ENCODE results near the gene S100A2.

S100A2 gene

GRCh38 chr1:153550398-153550758 is 15.3 kb downstream of the S100A2 start:
- Histone ChIP-seq H3K4me3 (ENCODE audit: insufficient read depth, low read length, poor library complexity, severe bottlenecking) (no peak overlapping the region), H3K36me3 (ENCODE audit: low read length) (no peaks in the 10 kb centered on the region), H3K79me2 (ENCODE audit: insufficient read depth, low read length) (no peaks in the 10 kb centered on the region), H4K20me1 (ENCODE audit: low read depth, low read length) (no peaks in the 10 kb centered on the region), H3K4me2 (ENCODE audit: low read depth, low read length, poor library complexity, severe bottlenecking) (no peak overlapping the region), H3K9me3 (ENCODE audit: insufficient read depth, low read length) (no peaks in the 10 kb centered on the region), H3K9ac (ENCODE audit: low read length) (no peak overlapping the region), H3K27me3 (ENCODE audit: low read length) (no peaks in the 10 kb centered on the region), H3F3A (ENCODE audit: insufficient read depth) (no peaks in the 10 kb centered on the region), H2AFZ (ENCODE audit: low read depth, low read length, severe bottlenecking) (no peak overlapping the region), H3K27ac (ENCODE audit: low read depth, low read length) (no peak overlapping the region), H3K9me2 (replicated peaks; ENCODE audit: insufficient read depth, low read length) (no peaks in the 10 kb centered on the region)
- no peak for TF ChIP-seq EZH2phosphoT487 (conservative IDR thresholded peaks at IDR 0.05; ENCODE audit: low read length)
- TF ChIP-seq CTCF (IDR thresholded peaks at IDR 0.05; ENCODE audit: insufficient read depth, low read length, poor library complexity, severe bottlenecking): no peak

- H3K27me3 ChIP-seq (ENCODE audit: low read length): no peaks in the 10 kb centered on the region
- no peak overlapping the region for H3K27ac ChIP-seq (ENCODE audit: low read depth, low read length)
- no peaks in the 10 kb centered on the region for H3K9me2 ChIP-seq (replicated peaks; ENCODE audit: insufficient read depth, low read length)
- no peak overlapping the region for H3K4me2 ChIP-seq (ENCODE audit: low read depth, low read length, poor library complexity, severe bottlenecking)
- no peak overlapping the region for H3K9ac ChIP-seq (ENCODE audit: low read length)
- no peaks in the 10 kb centered on the region for H3K36me3 ChIP-seq (ENCODE audit: low read length)
- H3K4me3 ChIP-seq (ENCODE audit: insufficient read depth, low read length, poor library complexity, severe bottlenecking): no peak overlapping the region
- no peaks in the 10 kb centered on the region for H3K79me2 ChIP-seq (ENCODE audit: insufficient read depth, low read length)
- TF ChIP-seq CTCF (IDR thresholded peaks at IDR 0.05; ENCODE audit: insufficient read depth, low read length, poor library complexity, severe bottlenecking): no peak
- TF ChIP-seq EZH2phosphoT487 (conservative IDR thresholded peaks at IDR 0.05; ENCODE audit: low read length): no peak
- H3K9me3 ChIP-seq (ENCODE audit: insufficient read depth, low read length): no peaks in the 10 kb centered on the region
- H4K20me1 ChIP-seq (ENCODE audit: low read depth, low read length): no peaks in the 10 kb centered on the region
- no peaks in the 10 kb centered on the region for H3F3A ChIP-seq (ENCODE audit: insufficient read depth)
- no peak overlapping the region for H2AFZ ChIP-seq (ENCODE audit: low read depth, low read length, severe bottlenecking)
These were observed 15.8 kb downstream of the S100A2 start for GRCh38 chr1:153549741-153550397.

GRCh38 chr1:153548722-153549688 is 16.6 kb downstream of the S100A2 start, which contains the start of gene S100A3:
S100A3 (minus strand) TSS chr1:153549258; CDS start chr1:153548485, 773 bp downstream.
- H3K4me3 ChIP-seq (ENCODE audit: insufficient read depth, low read length, poor library complexity, severe bottlenecking): no peak within 1 kb of the TSS
- H3K9ac ChIP-seq (ENCODE audit: low read length): no peak within 1 kb of the TSS

More at GRCh38 chr1:153548722-153549688, 16.6 kb downstream of the S100A2 start, which contains the start of gene S100A3:
- Histone ChIP-seq H3K36me3 (ENCODE audit: low read length) (no peaks in the 10 kb centered on the region), H3K4me2 (ENCODE audit: low read depth, low read length, poor library complexity, severe bottlenecking) (no peak within 1 kb of the TSS), H2AFZ (ENCODE audit: low read depth, low read length, severe bottlenecking) (no peak within 1 kb of the TSS), H3K9me3 (ENCODE audit: insufficient read depth, low read length) (no peaks in the 10 kb centered on the region), H3K27ac (ENCODE audit: low read depth, low read length) (no peak within 1 kb of the TSS), H3K79me2 (ENCODE audit: insufficient read depth, low read length) (no peaks in the 10 kb centered on the region), H3K27me3 (ENCODE audit: low read length) (no peaks in the 10 kb centered on the region), H3F3A (ENCODE audit: insufficient read depth) (no peaks in the 10 kb centered on the region), H4K20me1 (ENCODE audit: low read depth, low read length) (no peaks in the 10 kb centered on the region), H3K9me2 (replicated peaks; ENCODE audit: insufficient read depth, low read length) (no peaks in the 10 kb centered on the region)
- TF ChIP-seq CTCF (IDR thresholded peaks at IDR 0.05; ENCODE audit: insufficient read depth, low read length, poor library complexity, severe bottlenecking): no peak
- TF ChIP-seq EZH2phosphoT487 (conservative IDR thresholded peaks at IDR 0.05; ENCODE audit: low read length): no peak
